HEK293 (cell line): ENCODE results near the gene MAT2A.
A peak's percentile ranks its signal among the peaks of the same experiment; 100 is the strongest.

Experiments
- BCL11B ChIP-seq: fragments of 450-650 bp; formaldehyde crosslinking; IDR thresholded peaks from 2 replicates; pipeline ENCODE4 v1.5.1; 2016; ENCODE audit warnings: low read depth, missing biosample characterization, missing genetic modification characterization
- GLI4 ChIP-seq: fragments of 450-650 bp; formaldehyde crosslinking; IDR thresholded peaks from 2 replicates; pipeline ENCODE4 v1.5.1; 2016; ENCODE audit warnings: missing biosample characterization, missing genetic modification characterization
- HOXC10 ChIP-seq: sonication (generic); formaldehyde crosslinking; IDR thresholded peaks from 2 replicates; pipeline ENCODE4 v1.8.1; 2023; ENCODE audit warnings: mild to moderate bottlenecking, missing genetic modification reagents
- KLF17 ChIP-seq: fragments of 450-650 bp; formaldehyde crosslinking; IDR thresholded peaks from 2 replicates; pipeline ENCODE4 v1.5.1; 2016; ENCODE audit warnings: missing biosample characterization, missing genetic modification characterization
- PBX3 ChIP-seq: sonication (generic); formaldehyde crosslinking; IDR thresholded peaks from 2 replicates; pipeline ENCODE4 v1.8.1; 2022; ENCODE audit warnings: mild to moderate bottlenecking, moderate library complexity, missing genetic modification reagents
- PRDM6 ChIP-seq: fragments of 450-650 bp; formaldehyde crosslinking; IDR thresholded peaks from 2 replicates; pipeline ENCODE4 v1.5.1; 2017; ENCODE audit warnings: missing biosample characterization, missing genetic modification characterization
- REPIN1 ChIP-seq: fragments of 450-650 bp; formaldehyde crosslinking; IDR thresholded peaks from 2 replicates; pipeline ENCODE4 v1.5.1; 2017; ENCODE audit warnings: missing biosample characterization, missing genetic modification characterization, low read depth
- YY1 ChIP-seq: fragments of 450-650 bp; formaldehyde crosslinking; IDR thresholded peaks from 2 replicates; pipeline ENCODE4 v1.5.1; 2018; ENCODE audit warnings: missing biosample characterization, missing genetic modification characterization
- ZBTB1 ChIP-seq: fragments of 450-650 bp; formaldehyde crosslinking; IDR thresholded peaks from 2 replicates; pipeline ENCODE4 v1.5.1; 2016; ENCODE audit warnings: missing biosample characterization, missing genetic modification characterization
- ZEB2 ChIP-seq: fragments of 450-650 bp; formaldehyde crosslinking; IDR thresholded peaks from 2 replicates; pipeline ENCODE4 v1.5.1; 2016; ENCODE audit warnings: missing biosample characterization, missing genetic modification characterization
- ZFP41 ChIP-seq: fragments of 450-650 bp; formaldehyde crosslinking; IDR thresholded peaks from 2 replicates; pipeline ENCODE4 v1.5.1; 2016; ENCODE audit warnings: missing biosample characterization, missing genetic modification characterization, borderline replicate concordance
- ZFP69B ChIP-seq: fragments of 450-650 bp; formaldehyde crosslinking; IDR thresholded peaks from 2 replicates; pipeline ENCODE4 v1.5.1; 2016; ENCODE audit warnings: missing biosample characterization, missing genetic modification characterization
- ZNF114 ChIP-seq: fragments of 450-650 bp; formaldehyde crosslinking; IDR thresholded peaks from 2 replicates; pipeline ENCODE4 v1.5.0; 2017; ENCODE audit warnings: missing biosample characterization, missing genetic modification characterization
- ZNF132 ChIP-seq: fragments of 450-650 bp; formaldehyde crosslinking; IDR thresholded peaks from 2 replicates; pipeline ENCODE4 v1.5.1; 2017; ENCODE audit warnings: missing biosample characterization, missing genetic modification characterization, borderline replicate concordance
- ZNF146 ChIP-seq: fragments of 450-650 bp; formaldehyde crosslinking; IDR thresholded peaks from 2 replicates; pipeline ENCODE4 v1.5.1; 2016; ENCODE audit warnings: missing biosample characterization, missing genetic modification characterization
- ZNF157 ChIP-seq: fragments of 450-650 bp; formaldehyde crosslinking; IDR thresholded peaks from 2 replicates; pipeline ENCODE4 v1.5.1; 2016; ENCODE audit warnings: missing biosample characterization, missing genetic modification characterization
- ZNF169 ChIP-seq: fragments of 450-650 bp; formaldehyde crosslinking; IDR thresholded peaks from 2 replicates; pipeline ENCODE4 v1.5.1; 2016; ENCODE audit warnings: missing biosample characterization, missing genetic modification characterization
- ZNF174 ChIP-seq: fragments of 450-650 bp; formaldehyde crosslinking; IDR thresholded peaks from 2 replicates; pipeline ENCODE4 v1.5.0; 2017; ENCODE audit warnings: missing biosample characterization, mild to moderate bottlenecking, missing genetic modification characterization
- ZNF23 ChIP-seq: fragments of 450-650 bp; formaldehyde crosslinking; IDR thresholded peaks from 2 replicates; pipeline ENCODE4 v1.5.1; 2016; ENCODE audit warnings: missing biosample characterization, missing genetic modification characterization, borderline replicate concordance
- ZNF274 ChIP-seq, 2 experiments: fragments of 200-500 bp in 1 of 2; fragments of 450-650 bp in 1 of 2; sonication (Bioruptor generic) in 1 of 2; formaldehyde crosslinking in 1 of 2; IDR thresholded peaks; 2 replicates each; pipeline versions ENCODE4 v1.5.1 to v1.6.1; 2014 to 2016; ENCODE audit warnings: borderline replicate concordance in 1 of 2, inconsistent platforms in 1 of 2, low read length in 1 of 2, missing biosample characterization in 1 of 2, missing genetic modification characterization in 1 of 2
- ZNF416 ChIP-seq: fragments of 450-650 bp; formaldehyde crosslinking; IDR thresholded peaks from 2 replicates; pipeline ENCODE4 v1.5.1; 2016; ENCODE audit warnings: missing biosample characterization, missing genetic modification characterization
- ZNF433 ChIP-seq: fragments of 450-650 bp; formaldehyde crosslinking; IDR thresholded peaks from 2 replicates; pipeline ENCODE4 v1.5.1; 2016; ENCODE audit warnings: missing biosample characterization, missing genetic modification characterization, low read depth
- ZNF510 ChIP-seq: fragments of 450-650 bp; formaldehyde crosslinking; IDR thresholded peaks from 2 replicates; pipeline ENCODE4 v1.5.1; 2018; ENCODE audit warnings: mild to moderate bottlenecking, missing genetic modification characterization, missing biosample characterization; ENCODE audit not compliant: insufficient replicate concordance
- ZNF560 ChIP-seq: fragments of 450-650 bp; formaldehyde crosslinking; IDR thresholded peaks from 2 replicates; pipeline ENCODE4 v1.5.1; 2017; ENCODE audit warnings: missing biosample characterization, missing genetic modification characterization, borderline replicate concordance
- ZNF600 ChIP-seq: fragments of 450-650 bp; formaldehyde crosslinking; IDR thresholded peaks from 2 replicates; pipeline ENCODE4 v1.5.1; 2016; ENCODE audit warnings: missing biosample characterization, missing genetic modification characterization
- ZNF623 ChIP-seq: fragments of 450-650 bp; formaldehyde crosslinking; IDR thresholded peaks from 2 replicates; pipeline ENCODE4 v1.5.1; 2016; ENCODE audit warnings: missing biosample characterization, missing genetic modification characterization
- ZNF639 ChIP-seq: fragments of 450-650 bp; formaldehyde crosslinking; IDR thresholded peaks from 2 replicates; pipeline ENCODE4 v1.5.1; 2016; ENCODE audit warnings: missing biosample characterization, missing genetic modification characterization
- ZNF664 ChIP-seq: fragments of 450-650 bp; formaldehyde crosslinking; IDR thresholded peaks from 2 replicates; pipeline ENCODE4 v1.5.1; 2016; ENCODE audit warnings: missing biosample characterization, missing genetic modification characterization
- ZNF747 ChIP-seq: fragments of 450-650 bp; formaldehyde crosslinking; IDR thresholded peaks from 2 replicates; pipeline ENCODE4 v1.5.1; 2016; ENCODE audit warnings: missing biosample characterization, missing genetic modification characterization
- ZNF791 ChIP-seq: fragments of 450-650 bp; formaldehyde crosslinking; IDR thresholded peaks from 2 replicates; pipeline ENCODE4 v1.5.1; 2016; ENCODE audit warnings: missing biosample characterization, missing genetic modification characterization
- ZSCAN4 ChIP-seq: fragments of 450-650 bp; formaldehyde crosslinking; IDR thresholded peaks from 2 replicates; pipeline ENCODE4 v1.5.1; 2017; ENCODE audit warnings: missing biosample characterization, missing genetic modification characterization
- ZSCAN5A ChIP-seq: fragments of 450-650 bp; formaldehyde crosslinking; IDR thresholded peaks from 2 replicates; pipeline ENCODE4 v1.5.1; 2016; ENCODE audit warnings: missing biosample characterization, missing genetic modification characterization

The MAT2A gene

GRCh38 chr2:85561280-85562212 is 22.6 kb downstream of the MAT2A start, which contains the start of gene GGCX (continued):
- TF ChIP-seq ZNF416 (tag by site-specific recombination) = no peak
- TF ChIP-seq ZFP69B (tag by site-specific recombination) = no peak
- no peak for TF ChIP-seq GLI4 (tag by site-specific recombination)
- TF ChIP-seq ZNF114 (tag by site-specific recombination) = no peak
- no peak for TF ChIP-seq ZNF433 (tag by site-specific recombination)
- no peak for TF ChIP-seq ZNF157 (tag by site-specific recombination)
- TF ChIP-seq ZNF791 (tag by site-specific recombination) = no peak
- no peak for TF ChIP-seq HOXC10 (CRISPR knock-in tag)
- no peak for TF ChIP-seq PRDM6 (tag by site-specific recombination)
- TF ChIP-seq ZNF23 (tag by site-specific recombination) = no peak
- TF ChIP-seq ZEB2 = peak; percentile 40; the same call in 1 of the 2 replicates
- TF ChIP-seq ZSCAN4 (tag by site-specific recombination) = no peak
- no peak for TF ChIP-seq ZNF560 (tag by site-specific recombination)
- 0 out of 2 replicates have a peak, but pooled peaks have one; percentile 22 for TF ChIP-seq YY1
- no peak for TF ChIP-seq ZNF639 (tag by site-specific recombination)
- TF ChIP-seq ZNF146 (tag by site-specific recombination) = no peak
- no peak for TF ChIP-seq ZBTB1 (tag by site-specific recombination)
- no peak for TF ChIP-seq ZNF510
- TF ChIP-seq ZFP41 (tag by site-specific recombination) = no peak
- TF ChIP-seq ZNF132 = no peak
- peak; percentile 69 for TF ChIP-seq ZNF600 (tag by site-specific recombination)
- no peak for TF ChIP-seq ZNF623 (tag by site-specific recombination)
- TF ChIP-seq ZNF747 = no peak
- no peak for TF ChIP-seq BCL11B (tag by site-specific recombination)
- TF ChIP-seq ZNF169 (tag by site-specific recombination) = no peak
- no peak for TF ChIP-seq ZSCAN5A (tag by site-specific recombination)
- TF ChIP-seq ZNF274 (IDR thresholded peaks at IDR 0.05; ENCODE audit: low read length) = no peak
- TF ChIP-seq ZNF274 (tag by site-specific recombination; IDR thresholded peaks at IDR 0.05; ENCODE audit: borderline replicate concordance) = no peak
- TF ChIP-seq KLF17 = no peak
- TF ChIP-seq ZNF664 = no peak
- no peak for TF ChIP-seq REPIN1 (tag by site-specific recombination)
- no peak for TF ChIP-seq ZNF174 (tag by site-specific recombination)
- peak; percentile 84 for TF ChIP-seq PBX3 (CRISPR knock-in tag)
